Measurements from ENCODE around the gene NHLH1.

GRCh38 chr1:160362168-160362957 lies 4.5 kb upstream of the NHLH1 start:
- no peak for TF ChIP-seq CTCF (IDR thresholded peaks at IDR 0.05; ENCODE audit: insufficient read depth, low read length, poor library complexity, severe bottlenecking)
- no peak for TF ChIP-seq EZH2phosphoT487 (conservative IDR thresholded peaks at IDR 0.05; ENCODE audit: low read length)

Data from SU-DHL-6 (cell line).